WTC11 (cell line): ENCODE measurements around the gene TBC1D22A. TPM values are rescaled to one million over a fixed set of nuclear protein-coding genes. Genes with fewer than 3 reads are reported as not detected.
A peak's percentile ranks its signal among the peaks of the same experiment; 100 is the strongest.

Experiments used
- ATAC-seq: fragments of 200-7000 bp; cut with Tn5 transposase; 2 replicates; pipeline ENCODE4 v1.10.0; 2021; ENCODE audit warnings: mild to moderate bottlenecking, moderate library complexity
- CTCF ChIA-PET: fragments of 300-600 bp; sonication (Branson Sonifier 250); formaldehyde crosslinking; loops from one replicate; lab custom pipeline; 2021; ENCODE audit warnings: antibody characterized with exemption; lab: Charles Lee
- POLR2A ChIA-PET: fragments of 350-600 bp; sonication (Branson Sonifier 250); formaldehyde crosslinking; loops from one replicate; lab custom pipeline; 2021; ENCODE audit warnings: antibody characterized with exemption; lab: Charles Lee
- DNase-seq: peaks from one replicate; pipeline ENCODE4 v3.0.0; 2021; ENCODE audit warnings: low spot score
- H3K27ac Mint-ChIP-seq: 2 replicates; pipeline ENCODE4 v1.8.0; 2021; ENCODE audit warnings: mixed read lengths
- H3K27me3 Mint-ChIP-seq: 2 replicates; pipeline ENCODE4 v1.8.0; 2021; ENCODE audit warnings: low read depth, mild to moderate bottlenecking, moderate library complexity, mixed read lengths
- H3K36me3 Mint-ChIP-seq: 2 replicates; pipeline ENCODE4 v1.8.0; 2021; ENCODE audit warnings: mixed read lengths
- H3K4me1 Mint-ChIP-seq: 2 replicates; pipeline ENCODE4 v1.8.0; 2022; ENCODE audit warnings: mixed read lengths
- H3K4me3 Mint-ChIP-seq: 2 replicates; pipeline ENCODE4 v1.8.0; 2021; ENCODE audit warnings: mild to moderate bottlenecking, moderate library complexity, mixed read lengths
- H3K9me3 Mint-ChIP-seq: 2 replicates; pipeline ENCODE4 v1.8.0; 2021; ENCODE audit warnings: mixed read lengths
- ESRRA ChIP-seq: sonication (generic); formaldehyde crosslinking; IDR thresholded peaks from 2 replicates; pipeline ENCODE4 v1.8.1; 2022; ENCODE audit warnings: mild to moderate bottlenecking, missing genetic modification reagents, borderline replicate concordance
- GABPB1 ChIP-seq: sonication (generic); formaldehyde crosslinking; IDR thresholded peaks from 2 replicates; pipeline ENCODE4 v1.8.1; 2023; ENCODE audit warnings: mild to moderate bottlenecking, missing genetic modification reagents
- GRHL2 ChIP-seq: fragments of 250-450 bp; sonication (Bioruptor Pico); IDR thresholded peaks from 2 replicates; pipeline ENCODE4 v1.8.0; 2022; ENCODE audit warnings: mild to moderate bottlenecking, moderate library complexity; ENCODE audit not compliant: insufficient replicate concordance, severe bottlenecking
- JUN ChIP-seq: sonication (generic); formaldehyde crosslinking; IDR thresholded peaks from 2 replicates; pipeline ENCODE4 v1.8.0; 2023; ENCODE audit warnings: mild to moderate bottlenecking, missing genetic modification reagents
- MYBL2 ChIP-seq: sonication (generic); formaldehyde crosslinking; IDR thresholded peaks from 2 replicates; pipeline ENCODE4 v1.8.1; 2023; ENCODE audit warnings: mild to moderate bottlenecking, moderate library complexity, missing genetic modification reagents
- SP1 ChIP-seq: sonication (generic); formaldehyde crosslinking; conservative IDR thresholded peaks from 2 replicates; pipeline ENCODE4 v1.8.1; 2022; ENCODE audit warnings: missing genetic modification reagents
- ZNF121 ChIP-seq: sonication (generic); formaldehyde crosslinking; IDR thresholded peaks from 2 replicates; pipeline ENCODE4 v1.8.0; 2023; ENCODE audit warnings: missing genetic modification reagents
- ZNF138 ChIP-seq: sonication (generic); formaldehyde crosslinking; conservative IDR thresholded peaks from 2 replicates; pipeline ENCODE4 v1.8.1; 2022; ENCODE audit warnings: mild to moderate bottlenecking, moderate library complexity, missing genetic modification reagents
- ZNF317 ChIP-seq: sonication (generic); formaldehyde crosslinking; IDR thresholded peaks from 2 replicates; pipeline ENCODE4 v1.8.1; 2023; ENCODE audit warnings: low read depth, mild to moderate bottlenecking, moderate library complexity, missing genetic modification reagents, borderline replicate concordance
- total RNA-seq: library from RNA; stranded (reverse); gene quantifications from 3 replicates; pipeline ENCODE4 v1.2.3, GENCODE V29; 2021
- TF ChIP-seq, protein P1 (sequence below): fragments of 200-600 bp; IDR thresholded peaks from 2 replicates; pipeline ENCODE4 v1.8.0; 2022; ENCODE audit warnings: antibody characterized with exemption
- TF ChIP-seq, protein P2 (sequence below): sonication (generic); formaldehyde crosslinking; IDR thresholded peaks from 2 replicates; pipeline ENCODE4 v1.8.1; 2022; ENCODE audit warnings: mild to moderate bottlenecking, moderate library complexity, missing genetic modification reagents
- TF ChIP-seq, protein P3 (sequence below): sonication (generic); formaldehyde crosslinking; IDR thresholded peaks from 2 replicates; pipeline ENCODE4 v1.8.1; 2022; ENCODE audit warnings: low read depth, missing genetic modification reagents, borderline replicate concordance
- TF ChIP-seq, protein P4 (sequence below): sonication (generic); formaldehyde crosslinking; conservative IDR thresholded peaks from 2 replicates; pipeline ENCODE4 v1.8.1; 2023; ENCODE audit warnings: mild to moderate bottlenecking, low read depth, missing genetic modification reagents, moderate library complexity
- TF ChIP-seq, protein P5 (sequence below): sonication (generic); formaldehyde crosslinking; IDR thresholded peaks from 2 replicates; pipeline ENCODE4 v1.8.1; 2023; ENCODE audit warnings: mild to moderate bottlenecking, missing genetic modification reagents, moderate library complexity
- TF ChIP-seq, protein P6 (sequence below): sonication (generic); formaldehyde crosslinking; IDR thresholded peaks from 2 replicates; pipeline ENCODE4 v1.8.1; 2022; ENCODE audit warnings: low read depth, mild to moderate bottlenecking, moderate library complexity, missing genetic modification reagents, borderline replicate concordance
- TF ChIP-seq, protein P7 (sequence below): fragments of 250-450 bp; sonication (Bioruptor Pico); IDR thresholded peaks from 2 replicates; pipeline ENCODE4 v1.9.0; 2021; ENCODE audit warnings: mild to moderate bottlenecking
- TF ChIP-seq, protein P8 (sequence below): sonication (generic); formaldehyde crosslinking; IDR thresholded peaks from 2 replicates; pipeline ENCODE4 v1.8.1; 2023; ENCODE audit warnings: mild to moderate bottlenecking, missing genetic modification reagents, borderline replicate concordance

The TBC1D22A gene
- total RNA-seq, 1 experiment from 2014 or later: 18.1 TPM

DNA sequence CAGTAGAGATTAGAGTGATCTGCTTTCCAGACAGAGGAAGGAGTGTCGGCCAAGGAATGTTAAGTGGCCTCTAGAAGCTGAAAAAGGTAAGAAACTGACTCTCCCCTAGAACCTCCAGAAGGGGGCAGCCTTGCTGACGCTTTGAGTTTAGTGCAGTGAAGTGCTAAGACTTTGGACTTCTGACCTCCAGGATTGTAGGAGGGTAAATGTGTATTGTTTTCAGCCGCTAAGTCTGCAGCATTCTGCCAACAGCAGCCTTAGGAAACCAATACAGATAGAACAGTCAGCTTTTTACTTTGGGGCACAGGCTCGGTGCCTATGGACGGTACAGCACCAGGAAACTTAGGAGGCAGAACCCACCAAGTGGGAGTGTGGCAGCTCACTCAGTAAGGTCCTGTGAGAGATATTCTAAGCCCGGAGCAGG is 3.6 kb upstream of the TBC1D22A start:
- Mint-ChIP-seq H3K27me3 (no peaks in the 10 kb centered on the region; the same call in 1 of the 2 replicates), H3K36me3 (peaks cover 26% of the 10 kb centered on the region), H3K27ac (peak overlapping the region; percentile 78), H3K4me3 (no peak overlapping the region), H3K9me3 (peaks cover 27% of the 10 kb centered on the region), H3K4me1 (peaks cover 20% of the 10 kb centered on the region)
- POLR2A ChIA-PET: no interaction called here
- CTCF ChIA-PET: interaction anchor here (0.5 to 2.1 kb wide), 18 partner anchors 9 to 423 kb away, joined by 3 to 18 read pairs (median 4); partner anchors contain the start of genes CERK and TRMU
- ATAC-seq: peak; percentile 53
- no peak for TF ChIP-seq GABPB1
- TF ChIP-seq, protein P1, sequence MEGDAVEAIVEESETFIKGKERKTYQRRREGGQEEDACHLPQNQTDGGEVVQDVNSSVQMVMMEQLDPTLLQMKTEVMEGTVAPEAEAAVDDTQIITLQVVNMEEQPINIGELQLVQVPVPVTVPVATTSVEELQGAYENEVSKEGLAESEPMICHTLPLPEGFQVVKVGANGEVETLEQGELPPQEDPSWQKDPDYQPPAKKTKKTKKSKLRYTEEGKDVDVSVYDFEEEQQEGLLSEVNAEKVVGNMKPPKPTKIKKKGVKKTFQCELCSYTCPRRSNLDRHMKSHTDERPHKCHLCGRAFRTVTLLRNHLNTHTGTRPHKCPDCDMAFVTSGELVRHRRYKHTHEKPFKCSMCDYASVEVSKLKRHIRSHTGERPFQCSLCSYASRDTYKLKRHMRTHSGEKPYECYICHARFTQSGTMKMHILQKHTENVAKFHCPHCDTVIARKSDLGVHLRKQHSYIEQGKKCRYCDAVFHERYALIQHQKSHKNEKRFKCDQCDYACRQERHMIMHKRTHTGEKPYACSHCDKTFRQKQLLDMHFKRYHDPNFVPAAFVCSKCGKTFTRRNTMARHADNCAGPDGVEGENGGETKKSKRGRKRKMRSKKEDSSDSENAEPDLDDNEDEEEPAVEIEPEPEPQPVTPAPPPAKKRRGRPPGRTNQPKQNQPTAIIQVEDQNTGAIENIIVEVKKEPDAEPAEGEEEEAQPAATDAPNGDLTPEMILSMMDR: peak; percentile 53; the same call in 1 of the 2 replicates
- TF ChIP-seq, protein P2, sequence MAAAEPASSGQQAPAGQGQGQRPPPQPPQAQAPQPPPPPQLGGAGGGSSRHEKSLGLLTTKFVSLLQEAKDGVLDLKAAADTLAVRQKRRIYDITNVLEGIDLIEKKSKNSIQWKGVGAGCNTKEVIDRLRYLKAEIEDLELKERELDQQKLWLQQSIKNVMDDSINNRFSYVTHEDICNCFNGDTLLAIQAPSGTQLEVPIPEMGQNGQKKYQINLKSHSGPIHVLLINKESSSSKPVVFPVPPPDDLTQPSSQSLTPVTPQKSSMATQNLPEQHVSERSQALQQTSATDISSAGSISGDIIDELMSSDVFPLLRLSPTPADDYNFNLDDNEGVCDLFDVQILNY (CRISPR knock-in tag): no peak
- TF ChIP-seq, protein P3, sequence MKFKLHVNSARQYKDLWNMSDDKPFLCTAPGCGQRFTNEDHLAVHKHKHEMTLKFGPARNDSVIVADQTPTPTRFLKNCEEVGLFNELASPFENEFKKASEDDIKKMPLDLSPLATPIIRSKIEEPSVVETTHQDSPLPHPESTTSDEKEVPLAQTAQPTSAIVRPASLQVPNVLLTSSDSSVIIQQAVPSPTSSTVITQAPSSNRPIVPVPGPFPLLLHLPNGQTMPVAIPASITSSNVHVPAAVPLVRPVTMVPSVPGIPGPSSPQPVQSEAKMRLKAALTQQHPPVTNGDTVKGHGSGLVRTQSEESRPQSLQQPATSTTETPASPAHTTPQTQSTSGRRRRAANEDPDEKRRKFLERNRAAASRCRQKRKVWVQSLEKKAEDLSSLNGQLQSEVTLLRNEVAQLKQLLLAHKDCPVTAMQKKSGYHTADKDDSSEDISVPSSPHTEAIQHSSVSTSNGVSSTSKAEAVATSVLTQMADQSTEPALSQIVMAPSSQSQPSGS (CRISPR knock-in tag): no peak
- TF ChIP-seq, protein P4, sequence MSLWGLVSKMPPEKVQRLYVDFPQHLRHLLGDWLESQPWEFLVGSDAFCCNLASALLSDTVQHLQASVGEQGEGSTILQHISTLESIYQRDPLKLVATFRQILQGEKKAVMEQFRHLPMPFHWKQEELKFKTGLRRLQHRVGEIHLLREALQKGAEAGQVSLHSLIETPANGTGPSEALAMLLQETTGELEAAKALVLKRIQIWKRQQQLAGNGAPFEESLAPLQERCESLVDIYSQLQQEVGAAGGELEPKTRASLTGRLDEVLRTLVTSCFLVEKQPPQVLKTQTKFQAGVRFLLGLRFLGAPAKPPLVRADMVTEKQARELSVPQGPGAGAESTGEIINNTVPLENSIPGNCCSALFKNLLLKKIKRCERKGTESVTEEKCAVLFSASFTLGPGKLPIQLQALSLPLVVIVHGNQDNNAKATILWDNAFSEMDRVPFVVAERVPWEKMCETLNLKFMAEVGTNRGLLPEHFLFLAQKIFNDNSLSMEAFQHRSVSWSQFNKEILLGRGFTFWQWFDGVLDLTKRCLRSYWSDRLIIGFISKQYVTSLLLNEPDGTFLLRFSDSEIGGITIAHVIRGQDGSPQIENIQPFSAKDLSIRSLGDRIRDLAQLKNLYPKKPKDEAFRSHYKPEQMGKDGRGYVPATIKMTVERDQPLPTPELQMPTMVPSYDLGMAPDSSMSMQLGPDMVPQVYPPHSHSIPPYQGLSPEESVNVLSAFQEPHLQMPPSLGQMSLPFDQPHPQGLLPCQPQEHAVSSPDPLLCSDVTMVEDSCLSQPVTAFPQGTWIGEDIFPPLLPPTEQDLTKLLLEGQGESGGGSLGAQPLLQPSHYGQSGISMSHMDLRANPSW: no peak
- TF ChIP-seq, protein P5, sequence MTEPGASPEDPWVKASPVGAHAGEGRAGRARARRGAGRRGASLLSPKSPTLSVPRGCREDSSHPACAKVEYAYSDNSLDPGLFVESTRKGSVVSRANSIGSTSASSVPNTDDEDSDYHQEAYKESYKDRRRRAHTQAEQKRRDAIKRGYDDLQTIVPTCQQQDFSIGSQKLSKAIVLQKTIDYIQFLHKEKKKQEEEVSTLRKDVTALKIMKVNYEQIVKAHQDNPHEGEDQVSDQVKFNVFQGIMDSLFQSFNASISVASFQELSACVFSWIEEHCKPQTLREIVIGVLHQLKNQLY (CRISPR knock-in tag): no peak
- DNase-seq: peak; percentile 70

DNA sequence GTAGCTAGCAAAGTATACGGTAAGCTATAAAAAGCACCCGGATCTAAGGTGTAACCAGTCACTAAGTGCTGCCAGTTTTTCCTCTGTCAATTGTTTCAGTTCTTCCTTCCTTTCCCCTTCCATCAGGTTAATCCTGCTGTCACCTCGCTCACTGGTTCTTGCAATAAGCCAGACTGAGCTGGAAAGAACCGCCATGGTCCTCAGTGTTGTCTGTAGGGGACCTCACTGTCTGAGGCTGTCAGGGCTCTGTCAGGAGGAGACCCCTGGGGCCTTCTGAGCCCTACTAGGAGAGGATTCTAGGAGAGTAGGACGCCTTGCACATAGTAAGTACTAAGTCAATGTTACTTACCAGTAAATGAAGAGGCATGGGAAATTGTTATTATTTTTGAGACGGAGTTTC is 1.4 kb upstream of the TBC1D22A start:
- POLR2A ChIA-PET: interaction anchor here (0.7 kb wide), 1 partner anchor 69 kb away, joined by 5 read pairs; no protein-coding TSS in a partner anchor
- DNase-seq (no peak), ATAC-seq (no peak)
- CTCF ChIA-PET: interaction anchor here (0.9 to 1.0 kb wide), 2 partner anchors 38 to 42 kb away, joined by 3 to 5 read pairs; no protein-coding TSS in a partner anchor
- peaks cover 16% of the 10 kb centered on the region for H3K9me3 Mint-ChIP-seq
- H3K27me3 Mint-ChIP-seq: no peaks in the 10 kb centered on the region; the same call in 1 of the 2 replicates
- peaks cover 18% of the 10 kb centered on the region for H3K36me3 Mint-ChIP-seq
- peak overlapping the region; percentile 99 for H3K4me3 Mint-ChIP-seq
- H3K4me1 Mint-ChIP-seq: peaks cover 20% of the 10 kb centered on the region
- peak overlapping the region; percentile 74 for H3K27ac Mint-ChIP-seq
- TF ChIP-seq, protein P6, sequence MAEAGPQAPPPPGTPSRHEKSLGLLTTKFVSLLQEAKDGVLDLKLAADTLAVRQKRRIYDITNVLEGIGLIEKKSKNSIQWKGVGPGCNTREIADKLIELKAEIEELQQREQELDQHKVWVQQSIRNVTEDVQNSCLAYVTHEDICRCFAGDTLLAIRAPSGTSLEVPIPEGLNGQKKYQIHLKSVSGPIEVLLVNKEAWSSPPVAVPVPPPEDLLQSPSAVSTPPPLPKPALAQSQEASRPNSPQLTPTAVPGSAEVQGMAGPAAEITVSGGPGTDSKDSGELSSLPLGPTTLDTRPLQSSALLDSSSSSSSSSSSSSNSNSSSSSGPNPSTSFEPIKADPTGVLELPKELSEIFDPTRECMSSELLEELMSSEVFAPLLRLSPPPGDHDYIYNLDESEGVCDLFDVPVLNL: no peak
- TF ChIP-seq ZNF138: no peak
- no peak for TF ChIP-seq ZNF121 (CRISPR knock-in tag)
- TF ChIP-seq, protein P7, sequence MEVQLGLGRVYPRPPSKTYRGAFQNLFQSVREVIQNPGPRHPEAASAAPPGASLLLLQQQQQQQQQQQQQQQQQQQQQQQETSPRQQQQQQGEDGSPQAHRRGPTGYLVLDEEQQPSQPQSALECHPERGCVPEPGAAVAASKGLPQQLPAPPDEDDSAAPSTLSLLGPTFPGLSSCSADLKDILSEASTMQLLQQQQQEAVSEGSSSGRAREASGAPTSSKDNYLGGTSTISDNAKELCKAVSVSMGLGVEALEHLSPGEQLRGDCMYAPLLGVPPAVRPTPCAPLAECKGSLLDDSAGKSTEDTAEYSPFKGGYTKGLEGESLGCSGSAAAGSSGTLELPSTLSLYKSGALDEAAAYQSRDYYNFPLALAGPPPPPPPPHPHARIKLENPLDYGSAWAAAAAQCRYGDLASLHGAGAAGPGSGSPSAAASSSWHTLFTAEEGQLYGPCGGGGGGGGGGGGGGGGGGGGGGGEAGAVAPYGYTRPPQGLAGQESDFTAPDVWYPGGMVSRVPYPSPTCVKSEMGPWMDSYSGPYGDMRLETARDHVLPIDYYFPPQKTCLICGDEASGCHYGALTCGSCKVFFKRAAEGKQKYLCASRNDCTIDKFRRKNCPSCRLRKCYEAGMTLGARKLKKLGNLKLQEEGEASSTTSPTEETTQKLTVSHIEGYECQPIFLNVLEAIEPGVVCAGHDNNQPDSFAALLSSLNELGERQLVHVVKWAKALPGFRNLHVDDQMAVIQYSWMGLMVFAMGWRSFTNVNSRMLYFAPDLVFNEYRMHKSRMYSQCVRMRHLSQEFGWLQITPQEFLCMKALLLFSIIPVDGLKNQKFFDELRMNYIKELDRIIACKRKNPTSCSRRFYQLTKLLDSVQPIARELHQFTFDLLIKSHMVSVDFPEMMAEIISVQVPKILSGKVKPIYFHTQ (CRISPR knock-in tag): no peak
- no peak for TF ChIP-seq JUN (CRISPR knock-in tag)
- TF ChIP-seq MYBL2: no peak
- no peak for TF ChIP-seq GRHL2
- TF ChIP-seq, protein P8, sequence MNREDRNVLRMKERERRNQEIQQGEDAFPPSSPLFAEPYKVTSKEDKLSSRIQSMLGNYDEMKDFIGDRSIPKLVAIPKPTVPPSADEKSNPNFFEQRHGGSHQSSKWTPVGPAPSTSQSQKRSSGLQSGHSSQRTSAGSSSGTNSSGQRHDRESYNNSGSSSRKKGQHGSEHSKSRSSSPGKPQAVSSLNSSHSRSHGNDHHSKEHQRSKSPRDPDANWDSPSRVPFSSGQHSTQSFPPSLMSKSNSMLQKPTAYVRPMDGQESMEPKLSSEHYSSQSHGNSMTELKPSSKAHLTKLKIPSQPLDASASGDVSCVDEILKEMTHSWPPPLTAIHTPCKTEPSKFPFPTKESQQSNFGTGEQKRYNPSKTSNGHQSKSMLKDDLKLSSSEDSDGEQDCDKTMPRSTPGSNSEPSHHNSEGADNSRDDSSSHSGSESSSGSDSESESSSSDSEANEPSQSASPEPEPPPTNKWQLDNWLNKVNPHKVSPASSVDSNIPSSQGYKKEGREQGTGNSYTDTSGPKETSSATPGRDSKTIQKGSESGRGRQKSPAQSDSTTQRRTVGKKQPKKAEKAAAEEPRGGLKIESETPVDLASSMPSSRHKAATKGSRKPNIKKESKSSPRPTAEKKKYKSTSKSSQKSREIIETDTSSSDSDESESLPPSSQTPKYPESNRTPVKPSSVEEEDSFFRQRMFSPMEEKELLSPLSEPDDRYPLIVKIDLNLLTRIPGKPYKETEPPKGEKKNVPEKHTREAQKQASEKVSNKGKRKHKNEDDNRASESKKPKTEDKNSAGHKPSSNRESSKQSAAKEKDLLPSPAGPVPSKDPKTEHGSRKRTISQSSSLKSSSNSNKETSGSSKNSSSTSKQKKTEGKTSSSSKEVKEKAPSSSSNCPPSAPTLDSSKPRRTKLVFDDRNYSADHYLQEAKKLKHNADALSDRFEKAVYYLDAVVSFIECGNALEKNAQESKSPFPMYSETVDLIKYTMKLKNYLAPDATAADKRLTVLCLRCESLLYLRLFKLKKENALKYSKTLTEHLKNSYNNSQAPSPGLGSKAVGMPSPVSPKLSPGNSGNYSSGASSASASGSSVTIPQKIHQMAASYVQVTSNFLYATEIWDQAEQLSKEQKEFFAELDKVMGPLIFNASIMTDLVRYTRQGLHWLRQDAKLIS (CRISPR knock-in tag): no peak
- no peak for TF ChIP-seq SP1
- no peak for TF ChIP-seq ZNF317
- no peak for TF ChIP-seq ESRRA (CRISPR knock-in tag)
